Ascending aorta (tissue), 2 donors: Measurements from ENCODE around the gene KANSL1. TPM values are rescaled to one million over a fixed set of nuclear protein-coding genes. Genes with fewer than 3 reads are reported as not detected.
"Not testable (repeated sequence)": the region's sequence is repeated elsewhere in the genome, so short reads cannot be mapped to it uniquely, and the experiment has no call there.

Experiments used
- DNase-seq, 2 donors: peaks; one replicate each; pipeline ENCODE4 v3.0.0-alpha.2; 2019; ENCODE audit warnings: low spot score in 2 of 2
- H3K27ac ChIP-seq, 2 donors: fragments of 200-600 bp; sonication (generic); one replicate each; pipeline ENCODE4 v1.5.1; 2016 to 2017; ENCODE audit warnings: mild to moderate bottlenecking in 1 of 2
- H3K27me3 ChIP-seq: fragments of 200-600 bp; sonication (generic); one replicate; pipeline ENCODE4 v1.5.1; 2017
- H3K36me3 ChIP-seq, 2 donors: fragments of 200-600 bp; sonication (generic); one replicate each; pipeline ENCODE4 v1.5.1; 2016
- H3K4me1 ChIP-seq, 2 donors: fragments of 200-600 bp; sonication (generic); one replicate each; pipeline ENCODE4 v1.5.1; 2016 to 2017; ENCODE audit warnings: mild to moderate bottlenecking in 1 of 2
- H3K4me3 ChIP-seq, 2 donors: fragments of 200-600 bp; sonication (generic); one replicate each; pipeline ENCODE4 v1.5.1; 2016 to 2017; ENCODE audit warnings: mild to moderate bottlenecking in 1 of 2
- H3K9me3 ChIP-seq, 2 donors: fragments of 200-600 bp; sonication (generic); one replicate each; pipeline ENCODE4 v1.5.1; 2016
- intact Hi-C: fragments of 100-400 bp; cut with DNase I; formaldehyde crosslinking; loops from one replicate; pipeline ENCODE4 v1.15.1; 2023
- total RNA-seq: library from RNA; depleted of rRNA; stranded (reverse); fragments of >200 nt; gene quantifications from one replicate; pipeline ENCODE4 v1.1.0, GENCODE V29; 2016
- TF ChIP-seq, protein P1 (sequence below), 3 experiments: fragments of 200-600 bp in 2 of 3; fragments of 450-650 bp in 1 of 3; sonication (generic) in 2 of 3; IDR thresholded peaks; one replicate each; pipeline ENCODE4 v1.5.1; 2016 to 2019; ENCODE audit warnings: antibody characterized with exemption in 3 of 3, mild to moderate bottlenecking in 1 of 3, moderate library complexity in 1 of 3

Gene KANSL1
- total RNA-seq, 1 donor from 2014 or later: 53.5 TPM

DNA sequence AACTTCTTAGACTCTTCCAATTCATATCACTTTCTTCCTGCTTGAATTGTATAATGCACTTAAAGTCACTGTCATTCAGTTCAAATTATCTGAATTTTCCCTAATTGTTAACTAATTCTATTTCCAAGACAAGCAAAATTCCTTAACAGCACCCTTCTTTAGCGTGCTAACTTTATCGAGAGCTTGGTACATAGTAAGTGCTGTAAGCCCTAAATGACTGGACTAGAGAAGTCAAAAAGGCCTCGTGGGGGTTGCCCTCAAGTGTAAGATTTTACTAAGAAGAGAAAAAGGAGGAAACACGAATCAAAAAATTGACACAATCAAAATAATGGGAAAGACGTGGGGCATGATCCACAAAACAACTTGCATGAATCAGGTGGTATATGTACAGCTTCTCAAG, 11.3 kb downstream of the KANSL1 start:
- H3K36me3 ChIP-seq: no peaks in the 10 kb centered on the region
- H3K27me3 ChIP-seq: no peaks in the 10 kb centered on the region
- H3K27ac ChIP-seq: no peak overlapping the region
- intact Hi-C loops: no loop called here
- H3K4me1 ChIP-seq: peaks cover 2 to 57% of the 10 kb centered on the region in 2 donors
- no peak for DNase-seq
- TF ChIP-seq, protein P1, sequence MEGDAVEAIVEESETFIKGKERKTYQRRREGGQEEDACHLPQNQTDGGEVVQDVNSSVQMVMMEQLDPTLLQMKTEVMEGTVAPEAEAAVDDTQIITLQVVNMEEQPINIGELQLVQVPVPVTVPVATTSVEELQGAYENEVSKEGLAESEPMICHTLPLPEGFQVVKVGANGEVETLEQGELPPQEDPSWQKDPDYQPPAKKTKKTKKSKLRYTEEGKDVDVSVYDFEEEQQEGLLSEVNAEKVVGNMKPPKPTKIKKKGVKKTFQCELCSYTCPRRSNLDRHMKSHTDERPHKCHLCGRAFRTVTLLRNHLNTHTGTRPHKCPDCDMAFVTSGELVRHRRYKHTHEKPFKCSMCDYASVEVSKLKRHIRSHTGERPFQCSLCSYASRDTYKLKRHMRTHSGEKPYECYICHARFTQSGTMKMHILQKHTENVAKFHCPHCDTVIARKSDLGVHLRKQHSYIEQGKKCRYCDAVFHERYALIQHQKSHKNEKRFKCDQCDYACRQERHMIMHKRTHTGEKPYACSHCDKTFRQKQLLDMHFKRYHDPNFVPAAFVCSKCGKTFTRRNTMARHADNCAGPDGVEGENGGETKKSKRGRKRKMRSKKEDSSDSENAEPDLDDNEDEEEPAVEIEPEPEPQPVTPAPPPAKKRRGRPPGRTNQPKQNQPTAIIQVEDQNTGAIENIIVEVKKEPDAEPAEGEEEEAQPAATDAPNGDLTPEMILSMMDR (IDR thresholded peaks at IDR 0.05): no peak
- H3K9me3 ChIP-seq: no peaks in the 10 kb centered on the region
- H3K4me3 ChIP-seq: no peak overlapping the region

DNA sequence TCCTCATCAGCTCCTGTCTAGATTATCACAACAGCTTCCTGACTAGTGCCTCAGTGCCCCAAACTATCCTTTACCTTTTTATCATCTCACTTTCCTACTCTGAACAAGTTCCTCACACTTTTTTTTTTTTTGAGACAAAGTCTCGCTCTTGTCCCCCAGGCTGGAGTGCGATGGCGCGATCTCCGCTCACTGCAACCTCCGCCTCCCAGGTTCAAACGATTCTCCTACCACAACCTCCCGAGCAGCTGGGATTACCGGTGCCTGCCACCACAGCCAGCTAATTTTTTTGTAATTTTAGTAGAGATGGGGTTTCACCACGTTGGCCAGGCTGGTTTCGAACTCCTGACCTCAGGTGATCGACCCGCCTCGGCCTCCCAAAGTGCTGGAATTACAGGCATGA, 11.9 kb downstream of the KANSL1 start:
- H3K27ac ChIP-seq, DNase-seq, H3K9me3 ChIP-seq, H3K36me3 ChIP-seq, H3K4me3 ChIP-seq, intact Hi-C loops, H3K27me3 ChIP-seq: not testable (repeated sequence)
- H3K4me1 ChIP-seq: peaks cover 2 to 55% of the 10 kb centered on the region in 2 donors

DNA sequence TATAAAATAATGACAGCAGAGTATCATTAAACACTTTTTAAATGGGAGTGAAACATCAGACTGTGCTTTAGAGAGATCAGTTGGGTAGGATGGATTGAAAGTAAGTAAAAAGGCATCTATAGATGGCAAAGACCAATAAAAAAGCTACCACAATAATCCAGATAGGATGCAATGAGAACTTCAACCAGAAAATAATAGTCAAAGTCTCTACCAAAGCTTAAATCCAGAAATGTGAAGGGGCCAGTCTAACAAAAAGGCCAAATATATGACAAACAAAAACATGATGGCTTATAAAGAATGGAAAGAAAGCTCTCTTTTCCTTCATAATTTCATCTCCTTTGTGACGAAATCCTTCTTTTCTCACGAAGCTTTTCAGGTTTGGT, 12.3 kb downstream of the KANSL1 start:
- Histone ChIP-seq H3K27me3 (no peaks in the 10 kb centered on the region), H3K27ac (no peak overlapping the region), H3K4me3 (no peak overlapping the region), H3K36me3 (no peaks in the 10 kb centered on the region), H3K9me3 (no peaks in the 10 kb centered on the region), H3K4me1 (peaks cover 2 to 57% of the 10 kb centered on the region in 2 donors)
- TF ChIP-seq, protein P1 (IDR thresholded peaks at IDR 0.05): no peak
- intact Hi-C loops: no loop called here
- no peak for DNase-seq

DNA sequence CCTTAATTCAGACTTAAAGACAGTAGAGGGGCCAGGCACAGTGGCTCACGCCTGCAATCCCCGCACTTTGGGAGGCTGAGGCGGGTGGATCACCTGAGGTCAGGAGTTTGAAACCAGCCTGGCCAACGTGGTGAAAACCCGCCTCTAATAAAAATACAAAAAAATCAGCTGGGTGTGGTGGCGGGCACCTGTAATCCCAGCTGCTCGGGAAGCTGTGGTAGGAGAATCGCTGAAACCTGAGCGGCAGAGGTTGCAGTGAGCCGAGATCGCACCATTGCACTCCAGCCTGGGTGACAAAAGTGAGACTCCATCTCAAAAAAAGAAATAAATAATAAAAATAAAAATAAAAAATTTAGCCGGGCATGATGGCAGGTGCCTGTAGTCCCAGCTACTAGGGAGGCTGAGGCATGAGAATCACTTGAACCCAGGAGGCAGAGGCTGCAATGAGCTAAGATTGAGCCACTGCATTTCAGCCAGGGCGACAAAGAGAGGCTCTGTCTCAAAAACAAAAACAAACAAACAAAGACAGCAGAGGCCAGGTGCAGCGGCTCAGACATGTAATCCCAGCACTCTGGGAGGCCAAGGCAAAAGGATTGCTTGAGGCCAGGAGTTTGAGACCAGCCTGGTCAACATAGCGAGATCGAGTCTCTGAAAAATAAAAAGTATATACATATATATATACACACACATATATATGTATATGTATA, 12.9 kb downstream of the KANSL1 start:
- H3K4me3 ChIP-seq, intact Hi-C loops, H3K27ac ChIP-seq, DNase-seq, H3K27me3 ChIP-seq, H3K9me3 ChIP-seq, H3K36me3 ChIP-seq: not testable (repeated sequence)
- peaks cover 2 to 58% of the 10 kb centered on the region in 2 donors for H3K4me1 ChIP-seq

DNA sequence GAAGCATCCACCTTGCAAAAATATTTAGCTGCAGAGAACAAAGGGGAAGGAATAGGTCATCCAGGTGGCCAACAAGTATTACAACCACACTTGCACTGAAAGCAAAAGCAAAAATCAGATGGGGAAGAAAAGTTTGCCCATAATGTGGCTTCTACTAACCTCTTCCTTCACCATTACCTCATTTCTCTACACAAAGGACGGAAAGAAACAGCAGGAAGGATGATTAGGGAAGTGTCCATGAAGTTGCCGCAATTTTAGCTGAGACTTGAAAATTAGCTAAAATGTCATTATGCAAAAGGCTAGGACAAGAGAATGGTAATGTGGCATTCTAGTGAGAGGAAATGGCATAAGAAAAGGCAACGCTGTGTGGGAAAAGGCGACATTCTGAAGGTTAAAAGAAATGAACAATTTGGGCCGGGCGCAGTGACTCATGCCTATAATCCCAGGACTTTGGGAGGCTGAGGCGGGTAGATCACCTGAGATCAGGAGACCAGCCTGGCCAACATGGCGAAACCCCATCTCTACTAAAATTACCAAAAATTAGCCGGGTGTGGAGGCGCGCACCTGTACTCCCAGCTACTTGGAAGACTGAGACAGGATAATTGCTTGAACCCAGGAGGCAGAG, 13.7 kb downstream of the KANSL1 start:
- TF ChIP-seq, protein P1 (IDR thresholded peaks at IDR 0.05): no peak
- H3K9me3 ChIP-seq: no peaks in the 10 kb centered on the region
- no peaks in the 10 kb centered on the region for H3K36me3 ChIP-seq
- H3K27ac ChIP-seq: no peak overlapping the region
- no peak for DNase-seq
- H3K27me3 ChIP-seq: no peaks in the 10 kb centered on the region
- intact Hi-C loops: no loop called here
- peaks cover 2 to 53% of the 10 kb centered on the region in 2 donors for H3K4me1 ChIP-seq
- H3K4me3 ChIP-seq: no peak overlapping the region

DNA sequence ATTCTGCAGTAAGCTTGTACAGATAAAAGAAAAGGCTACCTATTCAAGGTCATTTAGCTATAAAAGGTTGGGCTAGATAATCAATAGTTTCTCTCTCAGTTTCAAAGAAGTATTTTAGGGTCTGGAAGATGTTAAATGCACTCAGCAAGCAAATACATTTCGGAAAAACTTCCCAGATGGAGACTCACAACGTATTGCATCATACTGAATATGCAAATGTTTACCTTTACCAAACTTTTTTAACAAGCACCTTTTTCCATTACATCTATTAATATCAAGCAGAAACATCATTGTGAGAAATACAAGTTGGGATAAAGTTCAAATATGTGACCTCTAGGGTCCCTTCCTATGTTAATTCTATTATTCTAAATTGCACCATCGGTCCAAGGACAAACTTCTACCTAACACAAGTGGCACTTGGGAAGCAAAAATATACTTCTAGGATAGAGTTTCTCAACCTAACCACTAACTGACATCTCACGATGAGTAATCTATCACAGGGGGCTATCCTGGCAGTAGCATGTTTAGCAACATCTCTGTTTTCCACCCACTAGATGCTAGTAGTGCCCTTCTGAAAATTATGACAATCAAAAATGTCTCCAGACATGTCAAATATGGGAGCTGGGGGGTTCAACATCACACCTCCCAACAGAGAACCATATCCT, 14.5 kb downstream of the KANSL1 start:
- no peaks in the 10 kb centered on the region for H3K27me3 ChIP-seq
- DNase-seq: no peak
- intact Hi-C loops: no loop called here
- no peaks in the 10 kb centered on the region for H3K36me3 ChIP-seq
- H3K4me3 ChIP-seq: no peak overlapping the region
- H3K9me3 ChIP-seq: no peaks in the 10 kb centered on the region
- TF ChIP-seq, protein P1 (IDR thresholded peaks at IDR 0.05): no peak
- H3K4me1 ChIP-seq: peaks cover 0 to 49% of the 10 kb centered on the region in 2 donors
- H3K27ac ChIP-seq: no peak overlapping the region
